ENCODE measurements around the gene C6orf89.

Gene C6orf89, protein sequence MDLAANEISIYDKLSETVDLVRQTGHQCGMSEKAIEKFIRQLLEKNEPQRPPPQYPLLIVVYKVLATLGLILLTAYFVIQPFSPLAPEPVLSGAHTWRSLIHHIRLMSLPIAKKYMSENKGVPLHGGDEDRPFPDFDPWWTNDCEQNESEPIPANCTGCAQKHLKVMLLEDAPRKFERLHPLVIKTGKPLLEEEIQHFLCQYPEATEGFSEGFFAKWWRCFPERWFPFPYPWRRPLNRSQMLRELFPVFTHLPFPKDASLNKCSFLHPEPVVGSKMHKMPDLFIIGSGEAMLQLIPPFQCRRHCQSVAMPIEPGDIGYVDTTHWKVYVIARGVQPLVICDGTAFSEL

DNA sequence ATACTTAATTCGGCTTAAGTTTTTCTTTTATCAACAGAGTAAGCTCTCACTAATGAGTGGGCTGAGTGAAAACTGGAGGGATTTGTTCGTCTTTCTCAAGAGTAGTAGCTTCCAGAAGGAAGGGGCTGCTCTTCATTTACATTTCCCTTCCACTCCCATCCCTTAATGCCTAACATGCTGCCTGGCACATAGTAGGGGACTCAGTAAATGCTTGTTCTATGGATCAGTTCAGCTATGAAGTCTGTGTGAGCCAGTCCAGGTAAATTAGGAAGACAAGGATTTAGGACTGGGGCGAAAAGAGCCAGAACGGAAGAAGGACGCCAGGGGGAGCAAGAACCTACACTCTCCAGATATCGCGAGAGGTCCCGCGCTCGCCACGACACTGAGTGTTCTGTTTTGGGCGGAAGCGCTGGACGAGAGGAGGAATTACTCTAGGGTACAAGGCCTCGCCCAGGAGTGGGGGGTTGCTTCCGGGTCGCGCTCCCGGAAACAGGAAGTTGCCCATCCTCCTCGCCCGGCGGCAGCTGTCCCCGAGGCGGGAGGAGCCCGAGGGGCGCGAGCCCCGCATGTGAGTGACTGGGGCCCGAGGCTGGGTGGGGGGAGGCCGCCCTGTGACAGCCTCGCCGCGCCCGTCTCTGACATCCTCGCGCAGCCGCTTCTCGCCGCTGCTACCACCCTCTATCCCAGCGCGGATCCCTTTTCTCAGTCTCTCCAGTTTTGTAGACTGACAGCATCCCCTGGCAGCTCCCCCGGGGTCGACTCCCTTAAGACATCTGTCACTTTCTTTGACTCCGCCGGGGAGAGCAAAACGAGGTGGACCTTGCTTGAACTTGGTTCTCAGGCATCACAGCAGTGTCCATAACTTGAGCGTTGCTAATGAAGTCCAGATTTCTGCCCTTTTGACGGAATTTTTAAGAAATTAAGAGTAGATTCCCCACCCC lies at the start of gene C6orf89:
Gene C6orf89 (plus strand): TSS at position 492 of the 941 bp plus-strand sequence. CDS start 13,493 bp downstream, outside the sequence.
- DNase-seq (ENCODE audit: low read depth) = peak; percentile 87

GRCh38 chr6:36836111-36837021 lies 49.4 kb upstream of the C6orf89 start:
- no peak for DNase-seq (ENCODE audit: low read depth)

- no peak for DNase-seq (ENCODE audit: low read depth)
These were observed 48.8 kb upstream of the C6orf89 start for GRCh38 chr6:36837022-36837339.

DNA sequence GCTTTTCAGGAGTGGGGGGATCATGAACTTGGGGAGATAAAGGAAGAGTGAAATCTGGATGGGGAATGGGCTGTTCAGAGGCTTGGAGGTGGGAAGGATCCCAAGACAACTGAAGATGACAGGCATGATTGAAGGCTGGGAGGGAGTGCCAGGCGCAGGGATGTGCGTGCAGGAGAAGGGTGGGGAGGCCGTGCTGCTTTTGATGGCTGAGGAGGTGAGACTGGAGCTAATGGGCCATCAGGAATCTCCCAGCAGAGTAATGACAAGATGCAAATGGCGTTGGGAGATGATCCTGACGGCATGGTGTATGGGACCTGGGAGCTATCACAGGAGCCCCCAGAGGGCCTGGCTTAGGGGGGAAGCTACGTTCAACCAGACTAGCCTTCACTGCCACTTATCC lies 48.1 kb upstream of the C6orf89 start:
- no peak for DNase-seq (ENCODE audit: low read depth)

DNA sequence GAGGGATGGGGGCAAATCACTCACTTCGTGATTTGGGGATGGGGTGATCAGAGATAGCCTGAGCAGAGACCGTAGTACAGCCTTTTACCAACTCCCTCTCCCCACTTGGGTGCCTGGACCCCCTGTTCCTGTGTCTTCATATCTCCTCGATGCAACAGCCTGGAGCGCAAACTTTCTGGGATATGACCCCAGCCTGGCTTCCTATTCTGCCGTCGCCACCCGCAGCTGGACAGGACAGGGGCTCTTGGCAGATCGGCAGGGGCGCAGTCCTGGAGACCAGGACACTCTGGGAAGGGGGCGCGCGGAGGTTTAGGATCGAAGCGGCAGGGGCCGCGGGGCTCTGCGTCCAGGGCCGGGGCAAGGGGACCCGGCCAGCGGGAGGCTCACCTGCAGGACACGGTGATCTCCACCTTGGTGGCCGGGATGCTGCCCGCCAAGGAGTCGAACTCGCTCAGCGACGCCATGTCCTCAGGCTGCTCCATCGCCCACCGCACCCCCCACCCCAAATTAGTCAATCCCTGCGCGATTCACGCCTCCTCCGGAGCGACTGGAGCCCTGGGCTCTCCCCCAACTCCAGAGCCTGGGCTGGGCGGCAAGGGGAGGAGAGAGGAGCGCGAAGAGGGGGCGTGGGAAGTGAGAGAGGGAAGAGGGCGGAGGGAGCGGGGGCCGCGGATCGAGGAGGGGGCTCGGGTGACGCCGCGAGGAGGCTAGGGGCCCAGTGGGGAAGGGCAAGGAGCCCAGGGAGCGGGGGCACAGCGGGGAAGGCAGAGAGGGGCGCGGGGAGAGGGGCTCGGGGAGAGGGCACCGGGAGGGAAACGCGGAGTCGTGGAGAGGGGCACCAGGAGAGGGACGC lies 46.6 kb upstream of the C6orf89 start, which contains the start of gene CPNE5:
Gene CPNE5 (minus strand): TSS at position 549 of the 853 bp plus-strand sequence. CDS start 67 bp downstream, at position 482.
- no peak for DNase-seq (ENCODE audit: low read depth)

DNA sequence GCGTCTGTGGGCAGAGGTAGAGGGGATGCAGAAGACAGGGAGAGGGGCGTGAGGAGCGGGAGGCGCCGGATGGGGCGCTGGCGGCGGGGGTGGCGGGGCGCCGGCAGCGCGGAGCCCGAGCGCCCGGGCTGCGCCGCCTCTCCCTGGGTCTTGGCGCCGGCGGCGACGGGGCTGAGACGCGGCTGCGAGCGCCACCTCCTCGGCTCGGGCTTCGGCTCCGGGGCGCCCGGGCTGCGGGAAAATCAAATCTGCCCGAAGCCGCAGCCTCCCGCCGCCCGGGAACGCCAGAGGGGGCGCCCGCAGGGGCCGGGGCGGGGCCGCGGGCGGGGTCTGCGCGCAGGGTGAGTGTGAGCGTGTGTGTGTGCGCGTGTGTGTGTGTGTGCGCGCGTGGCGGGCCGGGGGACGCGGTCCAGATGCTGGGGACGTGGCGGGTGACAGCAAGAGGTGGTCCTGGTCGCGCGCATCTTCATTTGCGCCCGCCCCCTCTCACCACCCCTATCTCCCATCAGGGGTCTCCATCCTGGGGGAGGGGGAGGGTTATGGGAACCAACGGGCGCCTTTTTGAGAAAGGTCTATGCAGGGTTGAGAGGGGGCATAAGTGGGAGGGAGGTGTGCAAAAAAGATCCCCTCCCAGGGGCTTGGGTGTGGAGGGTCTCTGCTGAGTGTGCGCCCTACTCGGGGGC lies 45.9 kb upstream of the C6orf89 start:
- no peak for DNase-seq (ENCODE audit: low read depth)

DNA sequence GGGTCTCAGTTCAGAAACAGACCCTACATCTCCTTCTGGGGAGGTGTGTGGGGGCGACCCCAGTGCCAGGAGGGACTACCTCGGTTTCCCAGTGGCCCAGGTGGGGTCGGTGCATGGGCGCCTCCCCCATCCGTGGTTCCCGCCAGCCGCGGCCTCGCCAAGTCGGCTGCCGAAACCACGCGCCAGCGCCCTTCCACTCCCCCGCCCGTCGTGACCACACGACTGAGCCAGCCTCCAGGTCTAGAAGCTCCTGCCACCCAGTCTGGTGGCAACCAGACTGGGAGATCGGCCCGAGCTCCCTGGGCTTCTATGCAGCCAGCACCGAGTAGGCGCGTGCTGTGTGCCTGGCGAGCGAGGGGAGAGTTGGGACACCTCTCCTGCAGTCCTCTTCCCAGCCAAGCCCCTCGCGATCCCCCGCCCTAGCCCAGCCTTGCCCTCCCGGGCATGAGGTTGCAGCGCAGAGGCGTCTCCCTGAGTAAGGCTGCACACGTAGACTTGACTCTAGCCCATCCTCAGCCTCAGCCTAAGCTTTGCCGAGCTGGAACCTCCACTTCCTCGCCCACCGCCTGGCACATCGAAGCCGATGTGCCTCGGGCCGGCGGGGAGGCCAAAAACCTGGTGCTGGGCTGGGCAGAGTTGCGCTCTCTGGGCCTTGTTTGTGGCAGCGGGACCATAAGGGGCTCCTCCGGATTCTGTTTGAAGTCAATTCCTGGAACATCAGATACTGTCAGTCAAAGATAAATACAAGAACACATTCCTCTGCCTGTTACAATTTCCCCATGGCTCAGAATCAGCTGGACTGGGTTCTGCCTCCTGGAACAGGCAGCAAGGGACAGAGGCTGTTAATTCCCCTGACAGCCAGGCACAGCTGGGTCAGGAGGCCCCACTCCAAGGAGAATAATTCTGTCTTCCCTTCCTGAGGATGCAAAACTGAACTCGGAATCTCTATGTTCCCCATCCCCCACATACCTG lies 45.0 kb upstream of the C6orf89 start:
- DNase-seq (ENCODE audit: low read depth) = no peak

DNA sequence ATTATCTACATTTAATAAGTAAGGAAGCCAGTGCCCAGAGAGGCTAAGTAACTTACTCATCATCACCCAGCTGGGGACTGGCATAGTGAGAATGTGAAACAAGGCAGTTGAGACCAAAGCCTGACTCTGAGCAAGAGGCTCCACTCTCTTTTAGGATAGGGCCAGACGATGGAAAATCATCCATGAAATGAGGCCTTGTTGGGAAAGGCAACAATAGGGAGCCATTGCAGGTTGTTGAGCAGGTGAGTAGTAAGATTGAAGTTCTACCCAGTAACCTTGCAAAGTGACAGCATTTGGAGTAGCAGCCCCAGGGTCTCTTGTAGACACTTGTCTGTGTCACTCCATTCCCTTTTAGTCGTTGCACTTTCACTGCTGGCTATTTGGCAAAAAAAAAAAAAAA lies 44.0 kb upstream of the C6orf89 start:
- DNase-seq (ENCODE audit: low read depth) = no peak

- DNase-seq (ENCODE audit: low read depth) = no peak
These were observed 42.6 kb upstream of the C6orf89 start for GRCh38 chr6:36843170-36843569.

- no peak for DNase-seq (ENCODE audit: low read depth)
These were observed 41.3 kb upstream of the C6orf89 start for GRCh38 chr6:36844232-36845170.

GRCh38 chr6:36845233-36845632 lies 40.5 kb upstream of the C6orf89 start:
- no peak for DNase-seq (ENCODE audit: low read depth)

DNA sequence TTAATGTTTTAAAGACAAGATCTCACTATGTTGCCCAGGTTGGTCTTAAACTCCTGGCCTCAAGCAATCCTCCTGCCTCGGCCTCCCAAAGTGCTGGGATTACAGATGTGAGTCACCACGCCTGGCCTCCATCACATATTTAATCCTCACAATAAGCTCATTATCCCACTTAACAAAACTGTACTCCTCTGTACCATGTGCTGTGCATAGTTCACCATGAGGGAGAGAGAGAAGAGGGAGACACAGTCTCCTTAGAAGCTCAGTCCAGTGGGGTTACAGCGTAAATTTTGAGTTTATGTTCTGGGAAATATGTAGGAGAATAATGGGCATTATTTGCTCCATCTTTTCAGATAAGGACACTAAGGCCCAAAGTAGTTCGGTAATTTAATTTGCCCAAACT lies 38.6 kb upstream of the C6orf89 start:
- no peak for DNase-seq (ENCODE audit: low read depth)

GRCh38 chr6:36847991-36848390 lies 37.8 kb upstream of the C6orf89 start:
- no peak for DNase-seq (ENCODE audit: low read depth)

DNA sequence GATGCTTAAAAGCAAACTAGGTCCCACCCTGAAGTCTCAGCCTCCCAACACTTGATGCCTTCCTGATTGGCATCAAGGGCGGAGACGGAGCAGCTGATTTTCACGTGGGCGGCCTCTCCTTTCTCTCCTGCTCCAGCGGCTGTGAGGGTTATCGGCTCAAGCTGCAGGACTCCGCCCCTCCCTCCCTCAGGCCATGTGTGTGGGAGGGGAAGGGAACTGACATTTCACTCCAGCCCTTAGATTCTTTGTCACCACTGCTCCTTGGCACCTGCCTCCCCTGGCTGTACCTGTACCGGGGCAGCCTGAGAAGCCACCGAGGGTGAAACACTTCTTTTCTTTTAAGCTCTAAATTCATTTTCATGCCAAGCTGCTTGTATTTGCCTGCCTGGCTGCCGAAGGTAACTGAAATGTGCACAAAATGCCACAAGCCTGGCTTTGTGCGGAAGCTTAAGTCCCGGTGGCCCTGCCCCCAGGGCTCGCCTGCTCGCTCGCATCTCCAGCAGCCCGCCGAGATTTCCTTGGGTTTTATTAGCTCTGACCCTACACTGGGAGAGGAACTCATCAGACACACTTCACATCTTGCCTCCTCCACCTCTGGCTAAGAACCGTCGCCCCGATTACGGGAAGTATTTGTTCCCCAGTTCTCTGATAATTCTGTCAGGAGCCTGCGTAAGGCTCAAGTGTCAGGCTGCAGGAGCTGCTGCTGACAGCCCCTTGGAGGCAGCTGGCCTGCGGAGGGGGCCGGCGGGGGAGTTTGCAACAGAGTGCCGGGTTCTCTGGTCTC lies 36.9 kb upstream of the C6orf89 start:
- DNase-seq (ENCODE audit: low read depth) = no peak

- no peak for DNase-seq (ENCODE audit: low read depth)
These were observed 35.7 kb upstream of the C6orf89 start for GRCh38 chr6:36850021-36850420.

GRCh38 chr6:36851149-36851614 lies 34.6 kb upstream of the C6orf89 start:
- peak; percentile 78 for DNase-seq (ENCODE audit: low read depth)

GRCh38 chr6:36851626-36852025 lies 34.1 kb upstream of the C6orf89 start:
- no peak for DNase-seq (ENCODE audit: low read depth)
